ENCODE results near the gene CDC14A. TPM values are rescaled to one million over a fixed set of nuclear protein-coding genes. Genes with fewer than 3 reads are reported as not detected.

The CDC14A gene
- total RNA-seq, 1 experiment from 2014 or later = 12.2 TPM

GRCh38 chr1:100419072-100419471 is 66.8 kb downstream of the CDC14A start:
- no peak for DNase-seq
- Histone ChIP-seq H3K27me3 (ENCODE audit: control insufficient read depth, insufficient read depth, low read length) (no peaks in the 10 kb centered on the region), H3K36me3 (replicated peaks; ENCODE audit: control insufficient read depth, insufficient read depth, low read length) (no peaks in the 10 kb centered on the region), H3K4me3 (ENCODE audit: insufficient read depth, low read depth, low read length) (no peak overlapping the region)

DNA sequence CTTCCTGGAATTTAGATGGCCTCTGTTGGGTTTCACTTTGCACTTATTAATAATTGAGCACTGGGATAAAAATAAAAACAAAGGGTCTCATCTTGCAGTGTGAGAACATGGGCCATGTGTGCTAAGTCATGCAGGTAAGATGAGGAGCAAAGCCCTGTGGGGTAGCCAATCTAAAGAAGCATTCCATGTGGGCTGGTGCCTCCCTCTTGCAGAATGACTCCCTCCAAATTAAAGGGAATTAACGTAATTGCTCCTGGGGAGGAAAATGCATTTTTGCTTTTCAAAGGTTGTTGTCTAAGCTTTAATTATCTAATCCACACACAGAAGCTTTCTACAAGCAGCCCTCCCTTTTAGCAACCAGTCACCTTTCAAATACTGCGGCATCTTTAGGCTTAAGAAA is 69.8 kb downstream of the CDC14A start:
- Histone ChIP-seq H3K4me3 (ENCODE audit: insufficient read depth, low read depth, low read length) (no peak overlapping the region), H3K27me3 (ENCODE audit: control insufficient read depth, insufficient read depth, low read length) (no peaks in the 10 kb centered on the region)
- DNase-seq = no peak

DNA sequence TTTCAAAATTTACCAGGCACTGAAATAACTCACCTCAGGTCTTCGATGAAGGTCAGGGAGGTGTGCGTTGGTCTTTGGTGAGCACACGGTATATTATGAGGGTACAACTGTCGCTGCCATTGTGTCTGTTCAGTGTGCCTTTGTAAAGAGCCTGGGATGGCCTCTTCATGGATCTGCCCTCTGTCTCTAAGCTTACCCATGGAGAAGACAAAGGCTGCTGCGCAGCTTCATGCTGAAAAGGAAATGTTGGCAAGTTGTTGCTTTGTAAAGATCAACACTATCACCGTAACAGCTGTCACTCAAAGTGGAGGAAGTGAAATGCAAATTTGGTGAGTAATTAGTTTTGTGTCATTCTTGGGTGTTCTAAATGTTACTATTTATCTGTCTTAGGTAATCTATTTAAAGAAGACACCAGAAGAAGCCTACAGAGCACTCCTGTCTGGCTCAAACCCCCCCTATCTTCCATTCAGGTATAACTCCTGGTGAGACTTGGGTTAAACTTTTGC is 71.6 kb downstream of the CDC14A start:
- no peak for DNase-seq
- Histone ChIP-seq H3K4me3 (ENCODE audit: insufficient read depth, low read depth, low read length) (no peak overlapping the region), H3K27me3 (ENCODE audit: control insufficient read depth, insufficient read depth, low read length) (no peaks in the 10 kb centered on the region), H3K36me3 (replicated peaks; ENCODE audit: control insufficient read depth, insufficient read depth, low read length) (no peaks in the 10 kb centered on the region)

More for the DNA sequence above, 69.8 kb downstream of the CDC14A start:
- H3K36me3 ChIP-seq (replicated peaks; ENCODE audit: control insufficient read depth, insufficient read depth, low read length) = no peaks in the 10 kb centered on the region

GRCh38 chr1:100428160-100428559 is 75.9 kb downstream of the CDC14A start:
- H3K4me3 ChIP-seq (ENCODE audit: insufficient read depth, low read depth, low read length) = no peak overlapping the region
- no peak for DNase-seq

DNA sequence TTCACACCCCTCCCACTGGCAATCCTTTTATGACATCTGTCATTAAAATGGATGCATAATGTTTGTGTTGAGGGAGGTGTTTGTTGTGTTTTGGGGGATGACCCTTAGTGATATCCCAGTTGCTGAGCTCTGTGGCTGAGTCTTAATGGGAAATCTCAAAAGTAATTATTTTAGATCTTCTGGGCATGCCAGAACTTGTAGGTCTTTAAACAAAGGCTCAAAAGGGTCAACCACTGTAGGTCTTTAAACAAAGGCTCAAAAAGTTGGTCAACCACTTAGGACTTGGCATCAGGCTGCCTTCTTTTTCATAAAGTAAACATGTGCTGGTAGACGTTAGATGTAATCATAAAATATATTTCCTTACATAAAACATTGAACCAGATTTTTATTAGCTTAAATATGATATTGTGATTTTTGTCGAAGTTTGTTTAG is 78.0 kb downstream of the CDC14A start:
- Histone ChIP-seq H3K4me3 (ENCODE audit: insufficient read depth, low read depth, low read length) (no peak overlapping the region), H3K36me3 (replicated peaks; ENCODE audit: control insufficient read depth, insufficient read depth, low read length) (no peaks in the 10 kb centered on the region), H3K27me3 (ENCODE audit: control insufficient read depth, insufficient read depth, low read length) (no peaks in the 10 kb centered on the region)
- DNase-seq = no peak

More at GRCh38 chr1:100428160-100428559, 75.9 kb downstream of the CDC14A start:
- H3K36me3 ChIP-seq (replicated peaks; ENCODE audit: control insufficient read depth, insufficient read depth, low read length) = no peaks in the 10 kb centered on the region
- no peaks in the 10 kb centered on the region for H3K27me3 ChIP-seq (ENCODE audit: control insufficient read depth, insufficient read depth, low read length)

DNA sequence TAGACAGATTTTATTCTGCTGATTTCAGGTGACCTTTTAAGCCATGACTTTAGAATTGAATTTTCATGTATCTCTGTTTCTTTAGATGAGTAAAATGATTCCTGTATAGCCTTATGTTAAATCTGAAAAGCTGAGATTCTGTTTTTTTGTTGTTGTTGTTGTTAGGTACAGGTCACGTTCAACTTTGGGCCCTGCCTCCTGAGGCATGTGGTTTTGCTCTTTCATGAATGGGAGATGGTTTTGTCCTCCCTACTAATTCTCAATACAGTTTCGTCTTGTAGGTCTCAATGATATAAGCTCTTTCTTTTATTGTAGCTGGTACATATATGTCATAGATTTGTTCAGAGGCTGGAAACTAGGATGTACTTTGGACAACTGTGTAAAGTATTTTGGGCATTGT is 79.6 kb downstream of the CDC14A start:
- Histone ChIP-seq H3K4me3 (ENCODE audit: insufficient read depth, low read depth, low read length) (no peak overlapping the region), H3K36me3 (replicated peaks; ENCODE audit: control insufficient read depth, insufficient read depth, low read length) (no peaks in the 10 kb centered on the region), H3K27me3 (ENCODE audit: control insufficient read depth, insufficient read depth, low read length) (no peaks in the 10 kb centered on the region)
- no peak for DNase-seq

DNA sequence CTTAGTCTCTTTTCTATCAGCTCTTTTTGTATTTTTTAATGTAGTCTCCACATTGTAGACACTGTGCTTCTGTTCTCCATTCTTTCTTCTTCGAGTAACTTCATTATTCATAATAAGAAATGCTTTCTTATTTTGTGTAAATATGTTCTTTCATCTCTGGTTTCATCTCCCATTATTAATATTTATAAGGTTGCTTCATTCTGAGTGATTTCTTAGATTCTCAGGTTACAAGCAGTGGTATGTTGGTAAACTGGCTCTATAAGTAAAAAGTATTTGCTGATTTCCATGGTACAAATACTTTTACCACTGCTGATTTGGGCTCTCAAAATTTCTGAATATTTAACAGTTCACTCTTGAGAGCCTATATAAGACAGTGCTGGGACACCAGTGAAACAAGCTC is 81.3 kb downstream of the CDC14A start:
- H3K4me3 ChIP-seq (ENCODE audit: insufficient read depth, low read depth, low read length) = no peak overlapping the region
- no peak for DNase-seq
- no peaks in the 10 kb centered on the region for H3K36me3 ChIP-seq (replicated peaks; ENCODE audit: control insufficient read depth, insufficient read depth, low read length)
- H3K27me3 ChIP-seq (ENCODE audit: control insufficient read depth, insufficient read depth, low read length) = no peaks in the 10 kb centered on the region

- Histone ChIP-seq H3K4me3 (ENCODE audit: insufficient read depth, low read depth, low read length) (no peak overlapping the region), H3K36me3 (replicated peaks; ENCODE audit: control insufficient read depth, insufficient read depth, low read length) (no peaks in the 10 kb centered on the region), H3K27me3 (ENCODE audit: control insufficient read depth, insufficient read depth, low read length) (no peaks in the 10 kb centered on the region)
- DNase-seq = no peak
These were observed 82.5 kb downstream of the CDC14A start for GRCh38 chr1:100434831-100435230.

GRCh38 chr1:100438375-100438774 is 86.1 kb downstream of the CDC14A start:
- no peaks in the 10 kb centered on the region for H3K36me3 ChIP-seq (replicated peaks; ENCODE audit: control insufficient read depth, insufficient read depth, low read length)
- no peaks in the 10 kb centered on the region for H3K27me3 ChIP-seq (ENCODE audit: control insufficient read depth, insufficient read depth, low read length)
- no peak overlapping the region for H3K4me3 ChIP-seq (ENCODE audit: insufficient read depth, low read depth, low read length)
- no peak for DNase-seq

DNA sequence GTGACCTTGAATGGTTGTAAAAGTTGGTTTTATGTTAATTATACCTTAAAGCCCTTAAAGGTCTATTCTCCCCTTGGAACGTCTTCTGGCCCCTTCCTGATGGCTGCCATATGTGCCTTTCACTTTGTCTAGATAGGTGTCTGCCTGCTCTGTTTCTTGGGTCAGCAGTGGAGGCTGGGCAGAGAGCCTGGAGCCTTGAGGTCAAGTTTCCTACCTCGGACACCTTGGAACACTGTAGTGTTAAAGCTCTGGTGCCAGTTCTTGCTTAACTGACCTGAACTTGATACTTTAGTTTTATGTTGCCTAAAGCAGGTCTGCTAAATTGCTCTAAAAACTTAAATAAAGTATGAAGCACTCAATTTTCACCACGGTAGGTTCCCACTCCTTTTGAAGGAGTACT is 86.5 kb downstream of the CDC14A start:
- no peak for DNase-seq
- H3K36me3 ChIP-seq (replicated peaks; ENCODE audit: control insufficient read depth, insufficient read depth, low read length) = no peaks in the 10 kb centered on the region
- H3K4me3 ChIP-seq (ENCODE audit: insufficient read depth, low read depth, low read length) = no peak overlapping the region
- no peaks in the 10 kb centered on the region for H3K27me3 ChIP-seq (ENCODE audit: control insufficient read depth, insufficient read depth, low read length)

DNA sequence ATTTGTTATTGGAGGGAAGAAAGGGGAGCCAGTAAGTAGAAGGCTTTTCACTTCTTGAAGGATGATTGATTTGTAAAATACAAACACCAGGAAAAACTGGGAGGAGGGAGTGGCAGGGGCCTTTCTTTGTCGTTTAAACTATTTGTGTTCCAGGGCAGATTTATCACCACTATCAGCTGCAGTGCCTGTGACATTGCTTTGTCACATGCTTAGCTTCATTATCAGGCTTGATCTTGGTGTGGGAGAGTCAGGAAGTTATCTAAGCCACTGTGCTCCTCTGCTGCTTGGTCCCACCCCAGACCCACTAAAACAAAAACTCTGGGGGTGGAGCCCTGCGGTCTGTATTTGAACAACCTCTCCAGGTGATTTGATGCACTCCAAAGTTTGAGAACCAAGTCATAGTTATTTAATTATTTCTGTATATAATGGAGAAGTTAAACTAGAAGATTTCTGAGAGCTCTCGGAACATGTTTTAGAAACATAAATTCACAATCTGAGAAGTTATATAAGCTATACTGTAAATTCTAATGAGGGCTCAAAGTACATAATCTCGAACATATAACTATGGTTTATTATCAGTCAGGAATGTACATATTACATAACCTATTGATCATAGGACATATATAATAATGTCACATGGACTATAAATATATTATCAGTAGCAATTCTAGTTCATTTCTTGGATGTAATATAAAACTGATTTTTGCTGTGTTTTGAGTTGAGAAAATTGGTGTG is 87.9 kb downstream of the CDC14A start:
- no peak for DNase-seq
- H3K36me3 ChIP-seq (replicated peaks; ENCODE audit: control insufficient read depth, insufficient read depth, low read length) = no peaks in the 10 kb centered on the region
- H3K4me3 ChIP-seq (ENCODE audit: insufficient read depth, low read depth, low read length) = no peak overlapping the region

DNA sequence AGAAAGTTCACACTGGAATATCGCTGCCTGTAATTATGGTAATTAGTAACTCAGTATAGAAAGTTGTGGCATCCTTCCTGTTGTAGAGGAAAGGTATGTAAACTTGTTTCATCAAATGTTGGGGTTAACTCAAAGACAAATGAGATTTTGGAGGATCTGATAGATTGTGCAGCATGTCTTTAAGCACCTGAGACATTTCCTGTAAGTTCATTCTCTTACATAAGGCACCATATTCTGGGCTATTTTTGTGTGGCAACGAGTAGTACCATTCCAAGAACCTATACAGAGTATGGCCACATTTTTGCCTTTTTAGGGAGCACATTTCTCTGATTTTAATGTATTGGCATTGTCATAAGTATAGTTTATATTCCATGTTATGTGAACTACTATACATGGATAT is 88.8 kb downstream of the CDC14A start:
- no peaks in the 10 kb centered on the region for H3K36me3 ChIP-seq (replicated peaks; ENCODE audit: control insufficient read depth, insufficient read depth, low read length)
- DNase-seq = no peak
- H3K27me3 ChIP-seq (ENCODE audit: control insufficient read depth, insufficient read depth, low read length) = no peaks in the 10 kb centered on the region
- no peak overlapping the region for H3K4me3 ChIP-seq (ENCODE audit: insufficient read depth, low read depth, low read length)

More for the DNA sequence above, 87.9 kb downstream of the CDC14A start:
- no peaks in the 10 kb centered on the region for H3K27me3 ChIP-seq (ENCODE audit: control insufficient read depth, insufficient read depth, low read length)

DNA sequence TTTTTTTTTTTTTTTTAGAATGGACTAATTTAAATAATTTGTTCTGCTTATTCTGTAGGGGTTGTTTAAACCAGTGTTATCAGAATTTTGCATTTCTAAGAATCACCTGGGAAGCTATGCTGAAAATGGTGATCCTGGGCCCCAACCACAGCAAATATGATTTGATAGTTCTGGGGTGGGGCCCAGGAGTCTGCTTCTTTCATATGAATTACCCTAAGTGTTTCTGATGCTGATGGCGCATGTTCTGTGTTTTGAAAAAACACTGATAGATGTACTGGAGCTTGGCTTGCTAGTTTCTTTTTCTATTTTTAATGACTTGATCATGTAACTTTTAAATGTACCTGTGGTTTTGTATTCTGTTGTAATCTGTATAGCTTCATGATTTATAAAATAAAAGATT is 89.3 kb downstream of the CDC14A start:
- no peaks in the 10 kb centered on the region for H3K36me3 ChIP-seq (replicated peaks; ENCODE audit: control insufficient read depth, insufficient read depth, low read length)
- no peak overlapping the region for H3K4me3 ChIP-seq (ENCODE audit: insufficient read depth, low read depth, low read length)
- no peak for DNase-seq
- H3K27me3 ChIP-seq (ENCODE audit: control insufficient read depth, insufficient read depth, low read length) = no peaks in the 10 kb centered on the region

- H3K4me3 ChIP-seq (ENCODE audit: insufficient read depth, low read depth, low read length) = no peak overlapping the region
These were observed 91.7 kb downstream of the CDC14A start for GRCh38 chr1:100443811-100444571.

GRCh38 chr1:100445565-100445964 is 93.3 kb downstream of the CDC14A start:
- Histone ChIP-seq H3K27me3 (ENCODE audit: control insufficient read depth, insufficient read depth, low read length) (no peaks in the 10 kb centered on the region), H3K36me3 (replicated peaks; ENCODE audit: control insufficient read depth, insufficient read depth, low read length) (no peaks in the 10 kb centered on the region)

More at GRCh38 chr1:100443811-100444571, 91.7 kb downstream of the CDC14A start:
- Histone ChIP-seq H3K27me3 (ENCODE audit: control insufficient read depth, insufficient read depth, low read length) (no peaks in the 10 kb centered on the region), H3K36me3 (replicated peaks; ENCODE audit: control insufficient read depth, insufficient read depth, low read length) (no peaks in the 10 kb centered on the region)
- no peak for DNase-seq

More at GRCh38 chr1:100445565-100445964, 93.3 kb downstream of the CDC14A start:
- H3K4me3 ChIP-seq (ENCODE audit: insufficient read depth, low read depth, low read length) = no peak overlapping the region
- no peak for DNase-seq

Data from H7 (cell line).